Prostate gland (tissue), 2 donors: ENCODE data around the gene MRPS23. TPM values are rescaled to one million over a fixed set of nuclear protein-coding genes. Genes with fewer than 3 reads are reported as not detected.
A peak's percentile ranks its signal among the peaks of the same experiment; 100 is the strongest.

ENCODE experiments used
- DNase-seq: peaks from one replicate; pipeline ENCODE4 v3.0.0-alpha.2; 2019; ENCODE audit warnings: low spot score
- H3K27ac ChIP-seq, 2 donors: fragments of 200-600 bp; sonication (generic); 2 replicates each; pipeline ENCODE4 v1.5.1; 2017 to 2019
- H3K27me3 ChIP-seq: fragments of 200-600 bp; sonication (generic); replicated peaks from 2 replicates; pipeline ENCODE4 v1.5.1; 2019; ENCODE audit not compliant: insufficient read depth
- H3K36me3 ChIP-seq, 2 donors: fragments of 200-600 bp; sonication (generic); 1 replicate in 1 of 2; 2 replicates in 1 of 2; pipeline versions ENCODE4 v1.5.1 to v1.8.1; 2017 to 2019
- H3K4me1 ChIP-seq: fragments of 200-600 bp; sonication (generic); replicated peaks from 2 replicates; pipeline ENCODE4 v1.5.1; 2019
- H3K4me3 ChIP-seq, 2 donors: fragments of 200-600 bp; sonication (generic); 2 replicates each; pipeline ENCODE4 v1.5.1; 2017 to 2019
- H3K9me3 ChIP-seq: fragments of 200-600 bp; sonication (generic); 2 replicates; pipeline ENCODE4 v1.5.1; 2017
- CTCF ChIP-seq, 4 experiments: fragments of 200-600 bp in 2 of 4; fragments of 450-650 bp in 2 of 4; sonication (generic) in 2 of 4; IDR thresholded peaks; 1 replicate in 3 of 4; 2 replicates in 1 of 4; pipeline ENCODE4 v1.5.1; 2016 to 2019; ENCODE audit warnings: antibody characterized with exemption in 4 of 4, mild to moderate bottlenecking in 2 of 4, moderate library complexity in 2 of 4
- POLR2A ChIP-seq: fragments of 450-650 bp; IDR thresholded peaks from one replicate; pipeline ENCODE4 v1.6.1; 2016; ENCODE audit warnings: antibody characterized with exemption, mild to moderate bottlenecking
- POLR2AphosphoS5 ChIP-seq: sonication (generic); formaldehyde crosslinking; IDR thresholded peaks from one replicate; pipeline ENCODE4 v1.6.1; 2017; ENCODE audit warnings: antibody characterized with exemption
- WGBS: methylation state at CpG from one replicate; pipeline ENCODE4 v1.1.5; 2018; 5-methylcytosine and 5-hydroxymethylcytosine counted together
- intact Hi-C: fragments of 100-400 bp; cut with DNase I; formaldehyde crosslinking; loops from one replicate; pipeline ENCODE4 v1.14.2; 2022
- total RNA-seq, 2 donors: library from RNA; depleted of rRNA; stranded (reverse); fragments of >200 nt; gene quantifications; one replicate each; pipeline ENCODE4 v1.1.0, GENCODE V29; 2016

MRPS23 gene
- total RNA-seq, 2 donors from 2014 or later, result 29.0 to 43.1 TPM

DNA sequence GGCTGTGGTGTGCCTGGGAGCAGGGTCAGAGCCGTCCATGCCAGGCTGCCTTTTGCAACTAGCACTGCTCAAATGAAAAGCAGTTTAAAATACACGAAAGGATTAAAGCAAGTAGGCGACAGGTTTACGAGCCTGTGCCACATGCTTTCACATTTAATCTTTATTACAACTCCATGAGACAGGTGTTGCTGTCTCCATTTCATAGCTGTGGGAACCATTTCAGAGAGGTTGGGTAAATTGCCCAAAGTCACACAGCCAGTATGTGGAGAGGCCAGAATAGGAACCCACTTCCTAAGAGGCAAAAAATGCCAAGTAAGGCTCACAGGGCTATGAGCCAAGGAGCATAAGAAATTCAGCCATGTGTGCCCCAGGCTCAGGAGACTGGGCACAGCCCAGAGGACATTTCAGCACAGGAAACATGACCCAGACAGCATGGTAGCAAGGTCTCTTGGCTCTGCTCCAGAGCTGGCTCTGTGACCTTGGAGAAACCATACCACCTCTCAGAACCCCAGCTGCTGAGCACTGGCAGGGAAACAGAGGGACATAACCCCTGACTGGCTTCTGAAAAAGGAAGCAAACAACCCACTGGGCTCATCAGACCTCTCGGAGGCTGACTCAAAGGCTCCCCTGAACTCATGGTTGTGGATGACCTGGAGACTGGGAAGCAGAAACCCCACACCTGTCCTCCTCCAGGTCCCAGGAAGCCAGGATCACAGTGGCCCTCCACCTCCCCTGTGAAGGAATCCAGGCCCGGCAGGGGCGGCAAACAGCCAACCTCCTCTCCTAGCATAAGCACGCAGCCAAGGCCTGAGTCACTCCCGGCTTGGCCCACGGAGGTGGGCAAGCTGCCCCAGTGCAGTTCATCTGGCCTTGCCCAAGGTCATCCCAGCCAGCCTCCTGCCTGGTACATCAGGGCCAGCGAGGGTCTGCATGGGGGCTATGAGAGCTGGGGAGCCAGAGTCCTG is 40.3 kb upstream of the MRPS23 start:
- Histone ChIP-seq H3K27ac (peak overlapping the region; percentile 71 to 87), H3K4me3 (no peak overlapping the region), H3K9me3 (no peaks in the 10 kb centered on the region), H3K36me3 (no peaks in the 10 kb centered on the region), H3K27me3 (no peaks in the 10 kb centered on the region), H3K4me1 (peaks cover 30% of the 10 kb centered on the region)
- intact Hi-C loops, result loop anchor here (5.0 kb wide), 2 partner anchors 37 to 97 kb away; partner anchors contain the start of gene VEZF1
- 16% methylated on average over 11 of the region's 11 CpGs for WGBS
- TF ChIP-seq CTCF (IDR thresholded peaks at IDR 0.05), result peak in 1 of 4 experiments; percentile 6
- no peak for TF ChIP-seq POLR2A
- peak; percentile 72 for TF ChIP-seq POLR2AphosphoS5
- DNase-seq, result peak; percentile 82

- TF ChIP-seq CTCF (IDR thresholded peaks at IDR 0.05) (no peak), POLR2AphosphoS5 (no peak)
- DNase-seq, result no peak
- peak overlapping the region in 1 of 2 donors; percentile 30 for H3K27ac ChIP-seq
- 68% methylated on average over 2 of the region's 2 CpGs for WGBS
- H3K9me3 ChIP-seq, result no peaks in the 10 kb centered on the region
- H3K36me3 ChIP-seq, result no peaks in the 10 kb centered on the region
- no peaks in the 10 kb centered on the region for H3K27me3 ChIP-seq
- intact Hi-C loops, result no loop called here
- H3K4me3 ChIP-seq, result no peak overlapping the region
- peaks cover 30% of the 10 kb centered on the region for H3K4me1 ChIP-seq
Observed at GRCh38 chr17:57889252-57889651, 39.4 kb upstream of the MRPS23 start.

DNA sequence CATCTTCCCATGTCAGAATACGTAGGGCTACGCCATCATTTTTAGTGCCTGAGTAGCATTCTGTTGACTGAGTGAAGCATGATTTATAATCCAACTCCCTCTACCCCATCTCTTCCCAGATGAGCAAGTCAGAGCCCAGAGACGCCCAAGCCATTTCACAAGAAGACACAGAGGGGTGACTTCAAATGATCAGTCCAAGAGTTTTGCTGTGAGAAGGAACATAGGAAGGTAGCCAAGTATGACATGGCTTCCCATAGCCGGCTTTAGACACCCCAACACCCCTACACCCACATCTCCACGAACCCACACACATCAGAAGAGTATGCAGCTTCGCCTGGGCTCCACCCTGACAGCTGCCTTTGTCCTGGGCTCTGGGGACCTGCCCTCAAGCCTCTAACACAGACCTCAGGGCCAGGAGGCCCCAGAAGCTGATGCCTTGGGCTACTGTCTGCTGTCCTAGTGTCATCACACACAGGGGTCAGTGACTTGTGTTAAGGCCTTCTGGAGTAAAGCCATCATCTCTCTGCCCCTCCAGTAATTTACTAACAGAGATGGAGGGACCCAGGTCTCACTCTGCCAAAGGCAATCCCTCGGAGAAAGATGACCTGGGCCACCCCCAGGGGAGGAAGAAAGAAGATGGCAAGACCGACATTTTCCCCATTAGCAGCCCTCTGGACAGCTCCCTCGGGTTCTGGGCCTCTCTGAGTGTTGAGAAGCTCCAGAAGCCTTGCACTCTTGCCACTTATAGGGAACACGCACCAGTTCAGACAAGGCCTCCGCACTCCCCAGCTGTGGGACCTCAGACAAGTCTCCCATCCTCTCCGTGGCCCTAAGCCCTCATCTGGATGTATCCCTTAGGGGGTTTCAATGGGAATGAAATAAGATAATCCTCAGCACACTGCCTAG is 38.7 kb upstream of the MRPS23 start:
- WGBS, result 73% methylated on average over 12 of the region's 12 CpGs
- Histone ChIP-seq H3K9me3 (no peaks in the 10 kb centered on the region), H3K27me3 (no peaks in the 10 kb centered on the region), H3K4me1 (peaks cover 27% of the 10 kb centered on the region), H3K27ac (peak overlapping the region; percentile 14 to 30), H3K36me3 (no peaks in the 10 kb centered on the region), H3K4me3 (no peak overlapping the region)
- TF ChIP-seq CTCF (IDR thresholded peaks at IDR 0.05), result no peak
- TF ChIP-seq POLR2A, result no peak
- TF ChIP-seq POLR2AphosphoS5, result no peak
- intact Hi-C loops, result no loop called here
- DNase-seq, result peak; percentile 3

DNA sequence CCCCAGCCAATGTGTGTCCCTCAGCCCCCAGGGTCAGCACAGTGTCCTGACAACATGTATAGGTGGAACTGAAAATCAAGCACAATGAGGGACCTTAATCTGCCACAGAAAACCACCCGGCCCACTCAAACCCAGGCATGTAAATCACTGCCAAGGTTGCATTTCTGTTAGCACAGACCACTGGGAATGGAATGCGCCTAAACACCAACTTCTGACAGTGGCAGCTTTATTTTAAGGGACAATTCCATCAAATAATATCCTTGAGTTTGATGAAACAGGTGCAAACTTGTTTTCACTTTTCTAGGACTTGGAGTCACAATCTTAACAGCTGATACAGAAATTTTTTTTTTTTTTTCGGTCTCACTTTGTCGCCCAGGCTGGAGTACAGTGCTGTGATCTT is 37.3 kb upstream of the MRPS23 start:
- Histone ChIP-seq H3K27ac (no peak overlapping the region), H3K36me3 (no peaks in the 10 kb centered on the region), H3K4me3 (no peak overlapping the region), H3K9me3 (no peaks in the 10 kb centered on the region), H3K4me1 (peaks cover 13% of the 10 kb centered on the region), H3K27me3 (no peaks in the 10 kb centered on the region)
- WGBS, result 80% methylated on average over 4 of the region's 4 CpGs
- intact Hi-C loops, result no loop called here
- DNase-seq, result no peak
- TF ChIP-seq CTCF (IDR thresholded peaks at IDR 0.05) (no peak), POLR2AphosphoS5 (no peak)
